ENCODE data around the gene PHACTR4. TPM values are rescaled to one million over a fixed set of nuclear protein-coding genes. Genes with fewer than 3 reads are reported as not detected.
A peak's percentile ranks its signal among the peaks of the same experiment; 100 is the strongest.

The PHACTR4 gene
- total RNA-seq, 1 donor from 2014 or later: 67.5 TPM

GRCh38 chr1:28416509-28417194 lies 47.1 kb downstream of the PHACTR4 start:
- Mint-ChIP-seq H3K27ac (peak overlapping the region; percentile 68), H3K4me1 (peaks cover 34% of the 10 kb centered on the region), H3K27me3 (ENCODE audit: low read depth) (no peaks in the 10 kb centered on the region), H3K4me3 (no peak overlapping the region), H3K36me3 (no peaks in the 10 kb centered on the region), H3K9me3 (no peaks in the 10 kb centered on the region)
- TF ChIP-seq CTCF (IDR thresholded peaks at IDR 0.05; ENCODE audit: unreplicated experiment): no peak
- no peak for DNase-seq (ENCODE audit: low spot score in 2 of 2, unreplicated experiment in 2 of 2)

GRCh38 chr1:28417441-28417922 lies 47.9 kb downstream of the PHACTR4 start:
- Mint-ChIP-seq H3K27me3 (ENCODE audit: low read depth) (no peaks in the 10 kb centered on the region), H3K36me3 (no peaks in the 10 kb centered on the region), H3K4me1 (peaks cover 38% of the 10 kb centered on the region), H3K9me3 (no peaks in the 10 kb centered on the region), H3K27ac (peak overlapping the region; percentile 69), H3K4me3 (no peak overlapping the region)
- no peak for TF ChIP-seq CTCF (IDR thresholded peaks at IDR 0.05; ENCODE audit: unreplicated experiment)
- DNase-seq (ENCODE audit: low spot score in 2 of 2, unreplicated experiment in 2 of 2): no peak

GRCh38 chr1:28417926-28418637 lies 48.5 kb downstream of the PHACTR4 start:
- no peaks in the 10 kb centered on the region for H3K27me3 Mint-ChIP-seq (ENCODE audit: low read depth)
- peaks cover 35% of the 10 kb centered on the region for H3K4me1 Mint-ChIP-seq
- H3K9me3 Mint-ChIP-seq: no peaks in the 10 kb centered on the region
- no peak for TF ChIP-seq CTCF (IDR thresholded peaks at IDR 0.05; ENCODE audit: unreplicated experiment)
- H3K36me3 Mint-ChIP-seq: no peaks in the 10 kb centered on the region
- DNase-seq (ENCODE audit: low spot score in 2 of 2, unreplicated experiment in 2 of 2): no peak
- H3K4me3 Mint-ChIP-seq: no peak overlapping the region
- H3K27ac Mint-ChIP-seq: peak overlapping the region; percentile 69

GRCh38 chr1:28421744-28422143 lies 52.2 kb downstream of the PHACTR4 start:
- H3K36me3 Mint-ChIP-seq: peaks cover 9% of the 10 kb centered on the region

GRCh38 chr1:28426831-28427230 lies 57.3 kb downstream of the PHACTR4 start:
- no peak overlapping the region for H3K4me3 Mint-ChIP-seq
- H3K9me3 Mint-ChIP-seq: no peaks in the 10 kb centered on the region
- H3K27me3 Mint-ChIP-seq (ENCODE audit: low read depth): no peaks in the 10 kb centered on the region
- no peak overlapping the region for H3K27ac Mint-ChIP-seq
- TF ChIP-seq CTCF (IDR thresholded peaks at IDR 0.05; ENCODE audit: unreplicated experiment): no peak
- peaks cover 11% of the 10 kb centered on the region for H3K36me3 Mint-ChIP-seq
- DNase-seq (ENCODE audit: low spot score in 2 of 2, unreplicated experiment in 2 of 2): no peak
- peaks cover 16% of the 10 kb centered on the region for H3K4me1 Mint-ChIP-seq

More at GRCh38 chr1:28421744-28422143, 52.2 kb downstream of the PHACTR4 start:
- no peak for TF ChIP-seq CTCF (IDR thresholded peaks at IDR 0.05; ENCODE audit: unreplicated experiment)
- DNase-seq (ENCODE audit: low spot score in 2 of 2, unreplicated experiment in 2 of 2): no peak
- Mint-ChIP-seq H3K9me3 (no peaks in the 10 kb centered on the region), H3K4me1 (peaks cover 11% of the 10 kb centered on the region), H3K4me3 (no peak overlapping the region), H3K27me3 (ENCODE audit: low read depth) (no peaks in the 10 kb centered on the region), H3K27ac (peak overlapping the region; percentile 39)
